22Rv1 (cell line): Measurements from ENCODE around the gene SEMA3E.

ENCODE experiments used
- ZFX ChIP-seq: fragments of 450-650 bp; IDR thresholded peaks from 2 replicates; pipeline ENCODE4 v1.6.1; 2017; ENCODE audit warnings: antibody characterized with exemption, borderline replicate concordance
- TF ChIP-seq, protein P1 (sequence below): fragments of 450-650 bp; IDR thresholded peaks from 2 replicates; pipeline ENCODE4 v1.5.1; 2017; ENCODE audit warnings: mild to moderate bottlenecking

GRCh38 chr7:83457022-83457892, 191.7 kb downstream of the SEMA3E start:
- TF ChIP-seq, protein P1, sequence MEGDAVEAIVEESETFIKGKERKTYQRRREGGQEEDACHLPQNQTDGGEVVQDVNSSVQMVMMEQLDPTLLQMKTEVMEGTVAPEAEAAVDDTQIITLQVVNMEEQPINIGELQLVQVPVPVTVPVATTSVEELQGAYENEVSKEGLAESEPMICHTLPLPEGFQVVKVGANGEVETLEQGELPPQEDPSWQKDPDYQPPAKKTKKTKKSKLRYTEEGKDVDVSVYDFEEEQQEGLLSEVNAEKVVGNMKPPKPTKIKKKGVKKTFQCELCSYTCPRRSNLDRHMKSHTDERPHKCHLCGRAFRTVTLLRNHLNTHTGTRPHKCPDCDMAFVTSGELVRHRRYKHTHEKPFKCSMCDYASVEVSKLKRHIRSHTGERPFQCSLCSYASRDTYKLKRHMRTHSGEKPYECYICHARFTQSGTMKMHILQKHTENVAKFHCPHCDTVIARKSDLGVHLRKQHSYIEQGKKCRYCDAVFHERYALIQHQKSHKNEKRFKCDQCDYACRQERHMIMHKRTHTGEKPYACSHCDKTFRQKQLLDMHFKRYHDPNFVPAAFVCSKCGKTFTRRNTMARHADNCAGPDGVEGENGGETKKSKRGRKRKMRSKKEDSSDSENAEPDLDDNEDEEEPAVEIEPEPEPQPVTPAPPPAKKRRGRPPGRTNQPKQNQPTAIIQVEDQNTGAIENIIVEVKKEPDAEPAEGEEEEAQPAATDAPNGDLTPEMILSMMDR, result no peak
- no peak for TF ChIP-seq ZFX
